ENCODE results near the gene GULP1. TPM values are rescaled to one million over a fixed set of nuclear protein-coding genes. Genes with fewer than 3 reads are reported as not detected.

The GULP1 gene
- total RNA-seq, 1 donor from 2014 or later, result 49.0 TPM

DNA sequence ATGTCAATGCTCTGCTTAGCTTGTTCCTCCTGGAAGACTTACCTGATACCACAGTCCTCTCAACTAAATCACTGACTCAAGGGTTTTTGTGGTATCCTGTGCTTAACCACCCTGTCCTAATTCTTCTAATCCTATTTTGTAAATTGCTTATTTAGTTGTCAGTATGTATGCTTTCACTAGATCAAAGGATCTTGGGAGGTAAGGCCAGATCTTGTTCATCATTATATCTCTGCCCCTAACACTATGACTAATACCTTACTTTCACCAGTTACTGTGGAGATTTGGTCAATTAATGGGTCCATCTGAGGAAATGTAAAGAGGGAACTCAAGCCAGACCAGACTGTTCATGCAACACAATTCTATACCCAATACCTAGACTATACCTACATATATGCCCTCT lies 203.2 kb downstream of the GULP1 start:
- Mint-ChIP-seq H3K36me3 (peaks cover 11% of the 10 kb centered on the region), H3K27me3 (no peaks in the 10 kb centered on the region), H3K4me1 (ENCODE audit: unreplicated experiment) (peaks cover 12% of the 10 kb centered on the region), H3K27ac (no peak overlapping the region), H3K4me3 (no peak overlapping the region), H3K9me3 (peaks cover 9% of the 10 kb centered on the region)
- no peak for DNase-seq (ENCODE audit: extremely low spot score, unreplicated experiment)
- TF ChIP-seq, protein P1, sequence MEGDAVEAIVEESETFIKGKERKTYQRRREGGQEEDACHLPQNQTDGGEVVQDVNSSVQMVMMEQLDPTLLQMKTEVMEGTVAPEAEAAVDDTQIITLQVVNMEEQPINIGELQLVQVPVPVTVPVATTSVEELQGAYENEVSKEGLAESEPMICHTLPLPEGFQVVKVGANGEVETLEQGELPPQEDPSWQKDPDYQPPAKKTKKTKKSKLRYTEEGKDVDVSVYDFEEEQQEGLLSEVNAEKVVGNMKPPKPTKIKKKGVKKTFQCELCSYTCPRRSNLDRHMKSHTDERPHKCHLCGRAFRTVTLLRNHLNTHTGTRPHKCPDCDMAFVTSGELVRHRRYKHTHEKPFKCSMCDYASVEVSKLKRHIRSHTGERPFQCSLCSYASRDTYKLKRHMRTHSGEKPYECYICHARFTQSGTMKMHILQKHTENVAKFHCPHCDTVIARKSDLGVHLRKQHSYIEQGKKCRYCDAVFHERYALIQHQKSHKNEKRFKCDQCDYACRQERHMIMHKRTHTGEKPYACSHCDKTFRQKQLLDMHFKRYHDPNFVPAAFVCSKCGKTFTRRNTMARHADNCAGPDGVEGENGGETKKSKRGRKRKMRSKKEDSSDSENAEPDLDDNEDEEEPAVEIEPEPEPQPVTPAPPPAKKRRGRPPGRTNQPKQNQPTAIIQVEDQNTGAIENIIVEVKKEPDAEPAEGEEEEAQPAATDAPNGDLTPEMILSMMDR (conservative IDR thresholded peaks at IDR 0.05), result no peak

DNA sequence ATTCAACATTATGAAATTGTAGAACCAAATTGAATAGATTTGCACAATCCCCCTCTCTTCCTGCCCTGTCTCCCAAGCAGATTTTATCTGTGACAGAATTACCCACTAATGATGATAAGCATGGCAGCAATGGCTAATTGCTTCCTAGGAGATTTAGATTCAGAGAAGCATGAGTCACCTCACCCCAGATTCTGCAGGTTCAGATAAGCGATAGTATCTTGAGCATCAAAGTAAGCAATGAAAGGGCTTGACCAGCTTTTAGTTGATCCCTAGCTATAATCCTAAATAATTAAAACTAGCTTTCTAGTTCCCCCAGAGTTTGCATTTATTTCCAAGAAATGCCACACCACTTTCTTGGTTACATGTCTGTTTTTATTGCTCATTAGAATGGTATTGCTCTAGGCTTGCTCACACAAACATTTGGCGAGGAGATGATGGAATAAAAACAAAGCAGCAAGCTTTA lies 204.3 kb downstream of the GULP1 start:
- no peak for DNase-seq (ENCODE audit: extremely low spot score, unreplicated experiment)
- peaks cover 11% of the 10 kb centered on the region for H3K36me3 Mint-ChIP-seq

DNA sequence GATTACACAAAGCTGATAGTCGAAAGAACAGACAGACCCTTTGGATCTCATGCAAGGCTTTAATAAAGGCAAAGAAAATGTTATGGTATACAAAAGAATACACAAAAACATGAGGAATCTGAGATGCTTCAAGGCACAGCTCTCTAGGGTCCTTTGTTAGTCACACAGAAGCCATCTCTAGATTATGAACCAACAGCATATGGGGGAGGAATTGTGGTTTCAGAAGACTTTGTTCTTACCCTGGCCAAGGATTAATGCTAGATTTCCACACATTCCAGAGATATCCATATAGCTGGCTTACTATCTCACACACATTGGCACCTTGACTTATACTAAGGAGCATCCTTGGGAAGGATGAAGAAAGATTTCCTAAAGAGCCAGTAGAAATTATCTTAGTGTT lies 206.1 kb downstream of the GULP1 start:
- Mint-ChIP-seq H3K9me3 (peaks cover 9% of the 10 kb centered on the region), H3K27ac (no peak overlapping the region), H3K36me3 (peaks cover 15% of the 10 kb centered on the region), H3K4me3 (no peak overlapping the region), H3K27me3 (no peaks in the 10 kb centered on the region), H3K4me1 (ENCODE audit: unreplicated experiment) (peaks cover 12% of the 10 kb centered on the region)
- TF ChIP-seq, protein P1 (conservative IDR thresholded peaks at IDR 0.05), result no peak
- DNase-seq (ENCODE audit: extremely low spot score, unreplicated experiment), result no peak

More for the DNA sequence above, 204.3 kb downstream of the GULP1 start:
- Mint-ChIP-seq H3K4me3 (no peak overlapping the region), H3K9me3 (peaks cover 9% of the 10 kb centered on the region), H3K4me1 (ENCODE audit: unreplicated experiment) (peaks cover 12% of the 10 kb centered on the region), H3K27ac (no peak overlapping the region), H3K27me3 (no peaks in the 10 kb centered on the region)
- TF ChIP-seq, protein P1 (conservative IDR thresholded peaks at IDR 0.05), result no peak

DNA sequence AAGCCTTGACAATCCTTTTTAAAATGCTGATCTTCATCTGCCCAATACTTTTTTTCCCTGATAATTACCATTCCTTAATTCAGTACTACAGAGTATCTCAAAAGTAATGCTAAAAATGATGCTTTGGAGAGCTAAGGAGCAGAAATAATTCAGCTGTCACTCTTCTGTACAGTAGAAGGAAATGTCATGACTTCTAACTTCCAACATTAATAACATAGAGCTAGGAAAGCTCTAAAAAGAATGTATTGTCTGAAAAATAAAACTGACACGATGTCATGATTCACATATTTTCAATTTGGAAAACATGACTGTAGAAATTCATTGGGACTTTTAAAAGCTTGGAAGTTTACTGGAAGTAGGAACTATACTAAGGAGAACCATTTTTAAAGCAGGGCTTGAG lies 212.3 kb downstream of the GULP1 start:
- H3K4me3 Mint-ChIP-seq, result no peak overlapping the region
- no peak overlapping the region for H3K27ac Mint-ChIP-seq
- peaks cover 8% of the 10 kb centered on the region for H3K4me1 Mint-ChIP-seq (ENCODE audit: unreplicated experiment)
- H3K27me3 Mint-ChIP-seq, result no peaks in the 10 kb centered on the region
- TF ChIP-seq, protein P1 (conservative IDR thresholded peaks at IDR 0.05), result no peak
- no peak for DNase-seq (ENCODE audit: extremely low spot score, unreplicated experiment)
- no peaks in the 10 kb centered on the region for H3K9me3 Mint-ChIP-seq
- H3K36me3 Mint-ChIP-seq, result peaks cover 4% of the 10 kb centered on the region

DNA sequence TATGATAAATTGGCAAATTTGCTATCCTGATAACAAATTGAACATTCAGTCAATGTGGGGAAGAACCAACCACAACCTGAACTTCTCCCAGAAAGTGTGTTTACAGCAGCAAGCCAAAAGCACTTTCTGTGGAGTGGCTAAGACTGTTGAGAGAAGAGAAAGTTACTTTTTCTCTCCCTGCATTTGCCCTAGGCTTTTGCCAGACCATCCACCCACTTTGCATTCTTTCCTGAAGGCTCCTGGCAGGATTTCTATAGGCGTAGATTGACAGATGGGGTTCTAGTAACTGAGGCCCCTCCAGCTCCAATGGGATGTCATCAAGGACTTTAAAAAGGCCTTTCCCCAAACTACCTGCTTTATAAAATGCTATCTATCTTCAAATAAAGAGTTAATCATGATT lies 215.2 kb downstream of the GULP1 start:
- Mint-ChIP-seq H3K36me3 (no peaks in the 10 kb centered on the region), H3K9me3 (no peaks in the 10 kb centered on the region), H3K4me1 (ENCODE audit: unreplicated experiment) (peaks cover 21% of the 10 kb centered on the region), H3K27ac (no peak overlapping the region), H3K27me3 (no peaks in the 10 kb centered on the region), H3K4me3 (no peak overlapping the region)
- no peak for DNase-seq (ENCODE audit: extremely low spot score, unreplicated experiment)
- TF ChIP-seq, protein P1 (conservative IDR thresholded peaks at IDR 0.05), result no peak

DNA sequence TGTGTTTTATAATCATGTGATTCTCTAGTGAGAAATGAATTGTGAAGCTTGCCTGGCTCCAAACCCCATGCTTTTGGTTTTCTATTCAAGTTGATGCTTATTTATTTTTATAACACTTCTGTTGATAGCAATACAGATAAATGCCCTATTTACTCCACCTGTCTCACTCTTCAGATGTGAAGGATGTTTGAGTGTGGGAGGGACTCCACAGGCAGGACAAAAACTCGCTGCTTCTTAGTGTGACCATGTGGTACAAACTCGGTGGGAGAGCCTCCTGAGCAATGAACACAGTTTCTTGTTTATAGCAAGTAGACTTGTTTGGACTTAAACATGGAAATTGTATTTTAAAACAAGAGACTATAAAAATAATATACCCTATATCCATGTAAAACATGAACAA lies 219.7 kb downstream of the GULP1 start:
- TF ChIP-seq, protein P1 (conservative IDR thresholded peaks at IDR 0.05), result no peak
- Mint-ChIP-seq H3K27me3 (no peaks in the 10 kb centered on the region), H3K27ac (no peak overlapping the region), H3K9me3 (no peaks in the 10 kb centered on the region), H3K4me3 (no peak overlapping the region), H3K4me1 (ENCODE audit: unreplicated experiment) (peaks cover 21% of the 10 kb centered on the region), H3K36me3 (no peaks in the 10 kb centered on the region)
- no peak for DNase-seq (ENCODE audit: extremely low spot score, unreplicated experiment)

Data from type B pancreatic cell (in vitro differentiated cells).